GM21381 (cell line): Measurements from ENCODE around the gene TEAD3.
A peak's percentile ranks its signal among the peaks of the same experiment; 100 is the strongest.
"Not testable (repeated sequence)": the region's sequence is repeated elsewhere in the genome, so short reads cannot be mapped to it uniquely, and the experiment has no call there.

Experiments
- ATAC-seq: cut with Tn5 transposase; IDR thresholded peaks from one replicate; pipeline ENCODE4 v1.9.1; 2021; ENCODE audit warnings: mild to moderate bottlenecking, moderate library complexity; ENCODE audit not compliant: unreplicated experiment

Gene TEAD3

DNA sequence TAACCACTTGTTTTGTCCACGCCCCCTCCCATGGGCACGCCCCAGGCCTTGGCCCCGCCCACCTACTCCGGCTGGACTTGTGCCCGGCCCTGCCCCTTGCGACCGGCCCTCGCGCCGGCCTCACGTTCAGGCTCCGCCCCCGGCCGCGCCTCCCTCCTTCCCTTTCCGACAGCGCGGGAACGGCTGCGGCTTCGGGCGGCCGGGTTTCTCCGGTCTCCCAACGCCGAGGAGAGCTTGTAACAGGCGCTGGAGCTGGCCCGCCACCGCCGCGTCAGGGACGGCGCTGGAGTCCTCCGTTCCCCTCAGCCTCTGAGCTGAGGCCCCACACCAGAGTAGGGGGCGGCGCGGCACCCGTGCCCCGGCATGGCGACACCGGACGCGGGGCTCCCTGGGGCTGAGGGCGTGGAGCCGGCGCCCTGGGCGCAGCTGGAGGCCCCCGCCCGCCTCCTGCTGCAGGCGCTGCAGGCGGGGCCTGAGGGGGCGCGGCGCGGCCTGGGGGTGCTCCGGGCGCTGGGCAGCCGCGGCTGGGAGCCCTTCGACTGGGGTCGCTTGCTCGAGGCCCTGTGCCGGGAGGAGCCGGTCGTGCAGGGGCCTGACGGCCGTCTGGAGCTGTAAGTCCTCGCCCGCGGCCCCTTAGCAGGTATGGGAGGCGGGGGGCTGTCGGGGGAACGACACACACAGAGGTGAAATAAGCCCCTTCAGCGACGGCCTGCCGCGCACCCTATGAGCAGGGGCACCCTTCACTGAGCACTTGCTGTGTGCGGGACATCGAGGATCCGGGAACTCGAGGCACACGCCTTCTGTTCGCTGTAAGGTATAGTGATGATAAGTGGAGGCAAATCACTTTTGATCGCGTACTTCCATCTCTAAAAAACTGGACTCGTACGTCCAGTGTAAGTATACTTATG, 44.4 kb downstream of the TEAD3 start, which contains the start of gene FANCE:
TSS of gene FANCE (plus strand) at position 156 of the 908 bp plus-strand sequence. CDS start at position 364, 208 bp downstream.
- ATAC-seq = peak; percentile 95

DNA sequence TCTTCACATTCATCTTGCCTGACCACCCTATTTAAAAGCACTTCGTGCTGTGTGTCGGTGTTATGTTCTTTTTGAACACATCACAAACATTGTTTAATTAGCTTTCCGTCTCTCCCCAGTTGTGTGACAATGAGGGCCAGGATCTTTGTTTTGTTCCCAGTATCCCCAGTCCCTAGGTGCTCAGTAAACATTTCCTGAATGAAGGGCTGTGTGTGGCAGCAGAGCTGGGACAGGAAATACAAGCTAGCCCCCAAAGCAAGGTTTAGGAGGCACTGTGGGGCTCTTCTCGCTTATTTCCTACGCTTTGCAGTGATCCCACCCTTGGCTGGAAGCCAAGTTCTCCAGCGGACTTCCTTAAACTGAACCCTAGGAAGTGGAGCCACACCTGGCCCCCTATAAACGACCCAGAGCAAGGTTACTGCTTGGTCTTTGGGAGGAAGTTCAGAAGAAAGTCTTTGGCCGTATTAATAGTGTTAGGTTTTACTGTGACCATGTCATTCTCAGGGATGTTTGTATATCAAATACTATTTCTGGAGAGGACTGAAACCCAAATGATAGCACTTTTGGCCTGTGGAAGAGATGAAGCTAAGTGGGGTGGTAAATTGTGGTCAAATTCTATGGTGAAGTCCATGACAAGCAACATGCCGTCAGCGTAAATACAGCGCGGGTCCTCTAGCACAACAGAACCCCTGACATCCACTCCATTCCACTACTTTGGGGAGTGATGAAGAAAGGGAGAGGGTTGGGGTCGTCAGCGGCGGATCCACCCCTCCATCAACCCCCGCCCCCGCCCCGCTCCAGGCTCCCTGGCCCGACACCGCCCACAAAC, 45.3 kb downstream of the TEAD3 start:
- ATAC-seq = no peak

DNA sequence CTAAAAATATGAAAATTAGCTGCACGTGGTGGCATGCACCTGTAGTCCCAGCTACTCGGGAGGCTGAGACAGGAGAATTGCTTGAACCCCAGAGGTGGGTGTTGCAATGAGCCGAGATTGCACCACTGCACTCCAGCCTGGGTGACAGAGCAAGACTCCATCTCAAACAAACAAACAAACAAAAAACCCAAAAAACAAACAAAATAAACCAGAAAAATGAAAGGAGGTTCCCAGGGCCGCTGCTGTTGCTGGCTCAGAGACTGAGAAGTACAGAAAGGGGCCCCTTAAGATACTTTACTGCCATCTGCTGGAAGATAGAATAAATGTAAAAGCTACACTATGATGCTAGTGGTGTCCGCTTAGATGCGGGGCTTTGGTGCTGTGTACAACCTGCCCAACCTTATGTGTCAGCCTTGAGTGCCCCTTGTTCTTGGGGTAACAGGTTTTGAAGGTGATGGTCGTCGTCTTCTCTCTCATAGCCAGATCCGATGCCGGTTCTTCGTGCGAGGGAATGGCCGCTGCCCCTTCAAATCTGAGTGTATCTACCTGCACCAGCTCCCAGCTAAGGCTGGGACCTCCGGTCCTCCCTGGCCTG, 47.5 kb downstream of the TEAD3 start:
- ATAC-seq = no peak

DNA sequence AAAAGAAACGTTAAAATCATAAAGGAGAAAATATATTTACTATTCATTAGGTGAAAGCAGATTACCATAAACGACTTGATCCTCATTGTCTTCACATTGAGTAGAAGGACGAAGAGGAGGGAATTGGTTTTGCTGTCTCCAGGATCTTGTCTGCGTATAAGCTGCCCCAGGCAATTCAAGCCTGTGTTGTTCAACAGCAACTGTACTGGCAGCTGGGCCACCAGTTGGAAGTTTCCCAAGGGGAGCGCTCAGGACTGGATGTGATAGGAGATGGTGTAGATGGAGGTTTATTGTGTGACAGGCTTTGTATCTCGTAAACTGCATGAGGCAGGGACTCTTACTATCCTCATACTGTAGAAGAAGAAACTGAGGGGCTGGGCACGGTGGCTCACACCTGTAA, 48.7 kb downstream of the TEAD3 start:
- ATAC-seq = no peak

DNA sequence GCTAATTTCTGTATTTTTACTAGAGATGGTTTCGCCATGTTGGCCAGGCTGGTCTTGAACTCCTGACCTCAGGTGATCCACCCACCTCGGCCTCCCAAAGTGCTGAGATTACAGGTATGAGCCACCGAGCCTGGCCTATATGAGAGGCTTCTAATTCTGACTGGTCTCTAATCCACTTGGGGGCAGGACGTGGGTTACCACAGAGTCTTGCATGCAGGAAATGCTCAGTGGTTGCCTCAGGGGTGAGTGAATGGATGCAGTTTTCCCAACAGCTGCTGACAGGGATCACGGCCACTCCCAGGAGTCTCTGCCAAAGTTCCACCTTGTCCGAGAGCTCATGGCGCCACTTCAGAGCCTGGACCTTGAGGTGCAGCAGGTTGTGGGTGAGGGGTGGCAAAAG, 51.2 kb downstream of the TEAD3 start:
- no peak for ATAC-seq

DNA sequence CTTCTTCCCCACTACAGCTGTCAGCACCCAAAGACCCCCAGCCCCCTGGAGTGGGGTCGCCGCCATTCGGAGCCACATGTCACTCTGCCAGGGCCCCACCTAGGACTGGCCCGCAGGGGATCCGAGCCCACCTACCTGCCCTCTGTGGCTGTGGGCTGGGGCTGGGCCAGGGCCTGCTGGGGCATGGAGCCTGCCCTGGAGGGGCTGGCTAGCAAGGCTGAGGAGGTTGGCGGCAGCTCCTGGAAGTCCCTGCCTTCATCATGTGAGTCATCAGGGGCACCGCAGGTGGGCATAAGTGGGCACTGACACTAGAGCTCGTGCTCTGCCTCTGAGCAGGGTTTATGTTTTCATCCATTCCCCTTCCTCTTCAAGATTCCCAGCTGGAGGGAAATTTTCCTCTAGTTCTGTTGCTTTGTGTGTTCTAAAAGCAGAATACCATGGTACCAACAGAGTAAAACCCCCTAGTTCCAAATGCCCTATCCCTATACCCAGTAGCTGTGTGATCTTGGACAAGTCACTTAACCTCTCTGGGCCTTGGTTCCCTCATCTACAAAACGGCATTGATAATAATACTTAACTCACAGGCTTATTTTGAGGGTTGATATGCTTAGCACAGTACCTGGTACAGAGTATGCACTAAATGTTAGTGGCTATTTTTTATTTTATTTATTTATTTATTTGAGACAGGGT, 53.4 kb downstream of the TEAD3 start:
- ATAC-seq = no peak

DNA sequence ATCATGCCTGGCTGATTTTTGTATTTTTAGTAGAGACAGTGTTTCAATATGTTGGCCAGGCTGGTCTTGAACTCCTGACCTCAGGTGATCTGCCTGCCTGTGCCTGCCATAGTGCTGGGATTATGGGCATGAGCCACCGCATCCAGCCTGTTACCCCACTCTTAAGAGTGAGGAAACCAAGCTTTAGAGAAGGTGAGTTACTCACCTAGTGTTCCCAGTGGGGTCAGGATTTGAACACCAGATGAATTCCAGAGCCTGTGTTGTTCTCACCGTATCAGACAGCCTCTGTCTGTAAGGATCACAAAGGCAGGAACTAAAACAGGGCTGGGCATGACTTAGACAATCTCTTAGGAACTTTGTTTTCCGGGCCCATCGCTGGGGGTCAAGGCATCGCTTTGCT, 54.2 kb downstream of the TEAD3 start:
- ATAC-seq = no peak

DNA sequence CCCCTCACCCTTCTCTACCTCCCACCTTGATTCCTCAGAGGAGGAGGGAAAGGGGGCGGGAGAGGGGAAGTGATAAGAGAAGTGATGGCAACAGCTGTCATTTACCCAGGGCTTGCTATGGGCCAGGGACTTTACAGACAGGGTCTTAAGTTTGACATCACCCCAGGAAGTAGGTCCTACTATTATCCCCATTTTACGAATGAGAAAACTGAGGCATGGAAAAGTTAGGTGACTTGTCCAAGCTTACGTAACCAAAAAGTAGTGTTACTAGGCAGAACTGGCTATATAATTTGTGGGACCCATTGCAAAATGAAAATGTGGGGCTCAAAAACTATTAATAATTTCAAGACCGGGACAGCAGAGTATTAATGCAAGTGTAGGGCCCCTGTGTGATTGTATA, 55.2 kb downstream of the TEAD3 start:
- no peak for ATAC-seq

DNA sequence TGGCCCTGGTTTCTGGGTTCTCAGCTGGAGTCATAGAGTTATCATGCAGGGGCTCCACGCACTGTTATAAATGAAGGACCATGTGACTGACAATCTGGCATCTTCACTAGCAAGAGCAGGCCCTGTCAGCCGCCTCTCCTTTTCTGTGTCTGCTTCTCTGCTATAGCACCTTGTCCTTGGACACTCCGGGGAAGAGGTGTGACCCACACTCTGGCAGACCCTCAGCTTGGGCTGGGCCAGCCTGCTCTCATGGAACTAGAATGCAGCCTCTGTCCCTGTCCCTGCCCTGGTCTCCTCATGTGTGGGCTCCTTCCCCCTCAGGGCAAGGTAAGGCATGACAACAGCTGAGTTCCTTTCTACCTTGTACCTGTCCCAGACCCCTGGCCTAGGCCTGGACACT, 55.7 kb downstream of the TEAD3 start:
- ATAC-seq = no peak

DNA sequence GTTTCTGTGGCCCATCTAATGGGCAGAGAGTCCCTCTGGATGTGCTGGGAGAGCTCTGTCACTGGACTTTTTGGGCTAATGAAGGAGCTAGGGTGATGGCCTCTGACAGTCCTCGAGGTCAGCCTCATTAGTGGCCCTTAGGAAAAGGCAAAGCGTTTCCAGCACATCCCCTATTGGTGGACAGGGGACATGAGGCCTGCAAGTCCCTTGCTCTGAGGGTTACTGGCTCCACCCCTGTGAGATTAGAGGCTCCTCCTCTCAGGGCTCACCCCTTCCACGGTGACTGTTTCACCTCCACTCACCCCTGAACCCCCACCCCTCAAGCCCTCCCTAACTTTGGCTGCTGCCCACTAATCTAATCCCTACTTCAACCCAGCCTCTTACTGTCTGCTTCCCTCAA, 57.6 kb downstream of the TEAD3 start:
- ATAC-seq = no peak

DNA sequence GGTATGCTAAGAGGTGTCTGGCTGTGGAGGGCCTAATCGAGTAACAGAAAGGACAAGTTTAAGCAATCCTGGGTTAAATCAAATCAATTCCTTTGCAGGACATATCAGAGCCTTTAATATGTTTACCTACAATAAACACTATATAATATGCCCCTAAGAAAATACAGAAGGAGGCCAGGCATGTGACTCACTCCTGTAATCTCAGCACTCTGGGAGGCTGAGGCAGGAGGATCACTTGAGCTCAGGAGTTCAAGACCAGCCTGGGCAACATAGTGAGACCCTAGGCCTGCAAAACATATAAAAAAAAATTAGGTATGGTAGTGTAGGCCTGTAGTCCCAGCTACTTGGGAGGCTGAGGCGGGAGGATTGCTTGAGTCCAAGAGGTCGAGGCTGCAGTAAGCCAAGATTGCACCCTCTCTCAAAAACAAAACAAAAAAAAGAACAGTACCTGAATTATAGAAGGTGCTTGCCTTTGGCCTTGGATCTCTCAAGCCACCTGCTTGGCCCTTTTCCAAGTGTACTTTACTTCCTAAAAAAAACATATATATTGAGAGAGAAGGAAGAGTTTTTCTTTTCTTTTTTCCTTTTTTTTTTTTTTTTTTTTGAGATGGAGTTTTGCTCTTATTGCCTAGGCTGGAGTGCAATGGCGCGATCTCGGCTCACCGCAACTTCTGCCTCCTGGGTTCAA, 58.4 kb downstream of the TEAD3 start:
- ATAC-seq = not testable (repeated sequence)

DNA sequence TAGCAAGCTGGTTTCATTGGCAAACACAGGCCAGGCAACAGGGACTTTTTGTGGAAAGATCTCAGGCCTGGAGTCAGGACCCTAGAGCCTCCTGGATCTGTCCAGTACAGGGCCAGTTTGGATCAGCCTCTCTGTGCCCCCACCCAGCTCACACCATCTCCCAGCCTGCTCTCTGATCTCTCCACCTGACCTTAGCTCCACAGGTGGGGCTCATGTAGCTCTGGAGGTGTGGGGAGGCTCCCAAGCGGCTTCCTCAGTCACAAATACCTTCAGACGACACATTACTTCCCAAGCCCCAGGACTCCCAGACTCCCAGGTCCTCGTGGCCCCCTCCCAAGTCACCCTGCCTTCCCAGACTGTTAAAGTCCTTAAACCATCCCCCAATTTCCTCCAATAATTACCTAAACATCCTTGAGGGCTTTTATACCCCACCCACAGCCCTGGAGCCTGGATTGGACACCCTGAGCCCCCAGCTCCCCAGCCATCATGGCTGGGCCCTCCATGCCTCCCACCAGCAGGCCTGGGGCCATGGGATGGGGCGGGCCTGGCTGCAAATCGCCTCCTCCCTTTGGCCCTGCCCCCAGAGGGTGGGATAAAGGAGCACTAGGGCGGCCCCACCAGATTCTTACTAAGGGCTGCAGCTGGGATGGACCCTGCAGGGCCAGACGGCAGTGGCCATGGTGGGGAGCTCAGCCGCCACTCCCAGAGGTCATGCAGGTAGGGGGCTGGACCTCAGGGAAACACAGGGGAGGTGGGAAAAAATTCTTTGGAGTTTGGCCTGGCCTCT, 60.6 kb downstream of the TEAD3 start:
- no peak for ATAC-seq

DNA sequence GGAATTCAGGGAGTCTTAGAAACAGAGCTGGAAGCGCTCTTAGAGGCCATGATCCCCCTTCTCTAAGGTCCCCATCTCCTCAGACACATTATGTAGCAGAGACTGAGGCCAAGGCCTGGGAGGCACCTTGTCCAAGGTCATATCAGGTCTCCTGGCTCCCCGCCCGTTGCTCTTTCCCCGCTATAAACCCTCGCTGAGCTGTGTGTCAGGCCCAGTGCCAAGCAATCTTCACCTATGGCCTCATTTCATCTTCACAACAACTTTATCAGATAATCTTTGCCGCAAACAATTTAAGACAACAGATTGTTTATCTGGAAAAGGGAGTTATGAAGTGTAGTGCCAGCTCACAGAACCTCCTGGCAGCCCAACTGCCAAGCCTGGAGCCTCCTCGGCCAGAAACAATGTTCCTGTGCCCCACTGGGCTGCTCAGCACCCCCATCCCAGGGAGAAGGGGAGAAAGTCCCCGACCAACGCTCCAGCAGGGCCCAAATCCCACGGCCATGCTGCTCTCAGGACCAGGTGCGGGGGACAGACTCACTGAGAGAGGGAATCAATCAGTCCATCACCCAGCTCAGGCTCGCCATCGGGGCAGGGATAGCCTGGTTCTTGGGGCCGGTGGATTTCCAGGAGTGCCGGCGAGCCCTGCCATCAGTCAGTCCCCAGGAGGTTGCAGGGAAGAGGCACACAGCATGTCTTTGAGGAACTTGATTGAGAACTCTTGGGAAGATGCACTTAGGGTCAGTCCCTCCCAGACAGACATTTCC, 61.6 kb downstream of the TEAD3 start:
- ATAC-seq = no peak

DNA sequence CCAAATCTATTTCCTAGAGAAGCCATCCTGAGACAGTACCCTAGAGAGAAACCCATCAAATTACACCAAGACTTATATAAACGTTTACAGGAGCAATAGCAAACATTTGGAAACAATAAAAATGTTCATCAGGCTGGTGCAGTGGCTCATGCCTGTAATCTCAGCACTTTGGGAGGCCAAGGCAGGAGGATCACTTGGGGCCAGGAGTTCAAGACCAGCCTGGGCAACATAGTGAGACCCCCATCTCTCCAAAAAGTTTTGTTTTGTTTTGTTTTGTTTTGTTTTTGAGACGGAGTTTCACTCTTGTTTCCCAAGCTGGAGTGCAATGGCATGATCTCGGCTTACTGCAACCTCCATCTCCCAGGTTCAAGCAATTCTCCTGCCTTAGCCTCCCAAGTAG, 64.2 kb downstream of the TEAD3 start:
- not testable (repeated sequence) for ATAC-seq

DNA sequence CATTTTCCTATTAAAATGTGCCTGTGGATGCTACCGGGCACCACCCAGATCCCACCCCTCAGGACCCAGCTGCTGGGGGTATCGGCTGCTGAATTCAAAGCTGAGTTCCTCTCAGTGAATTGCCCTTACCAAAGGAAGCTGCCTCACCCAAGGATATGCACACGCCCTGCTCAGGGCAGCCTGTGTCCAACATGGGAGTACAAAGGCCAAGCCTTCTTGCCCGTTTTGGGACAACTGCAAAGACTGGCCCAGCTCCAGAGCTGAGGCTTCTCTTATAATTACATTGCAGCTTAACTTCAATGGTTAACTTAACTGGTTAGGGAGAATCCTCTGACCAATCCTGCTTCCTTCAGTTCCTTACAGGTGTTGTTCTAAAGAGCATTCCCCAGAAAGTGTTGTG, 64.6 kb downstream of the TEAD3 start:
- no peak for ATAC-seq

DNA sequence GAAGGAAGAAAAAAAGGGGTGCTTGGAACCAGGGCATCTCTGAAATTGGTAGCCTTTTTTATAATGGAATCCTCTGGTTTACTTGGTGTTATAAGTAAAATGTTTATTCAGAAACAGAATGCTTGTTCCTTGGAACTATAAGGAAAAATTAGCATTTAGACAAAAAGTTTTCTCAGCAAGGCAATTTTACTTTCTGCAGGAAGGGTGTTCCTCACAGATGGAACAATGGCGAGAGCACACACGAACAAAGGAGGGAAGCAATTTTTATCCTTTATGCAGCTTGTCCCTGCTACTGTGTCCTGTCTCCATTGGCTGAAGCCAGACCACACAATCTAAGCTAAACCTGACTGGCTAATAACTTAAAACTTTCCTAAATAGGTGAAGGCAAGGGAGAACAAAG, 67.4 kb downstream of the TEAD3 start:
- no peak for ATAC-seq

DNA sequence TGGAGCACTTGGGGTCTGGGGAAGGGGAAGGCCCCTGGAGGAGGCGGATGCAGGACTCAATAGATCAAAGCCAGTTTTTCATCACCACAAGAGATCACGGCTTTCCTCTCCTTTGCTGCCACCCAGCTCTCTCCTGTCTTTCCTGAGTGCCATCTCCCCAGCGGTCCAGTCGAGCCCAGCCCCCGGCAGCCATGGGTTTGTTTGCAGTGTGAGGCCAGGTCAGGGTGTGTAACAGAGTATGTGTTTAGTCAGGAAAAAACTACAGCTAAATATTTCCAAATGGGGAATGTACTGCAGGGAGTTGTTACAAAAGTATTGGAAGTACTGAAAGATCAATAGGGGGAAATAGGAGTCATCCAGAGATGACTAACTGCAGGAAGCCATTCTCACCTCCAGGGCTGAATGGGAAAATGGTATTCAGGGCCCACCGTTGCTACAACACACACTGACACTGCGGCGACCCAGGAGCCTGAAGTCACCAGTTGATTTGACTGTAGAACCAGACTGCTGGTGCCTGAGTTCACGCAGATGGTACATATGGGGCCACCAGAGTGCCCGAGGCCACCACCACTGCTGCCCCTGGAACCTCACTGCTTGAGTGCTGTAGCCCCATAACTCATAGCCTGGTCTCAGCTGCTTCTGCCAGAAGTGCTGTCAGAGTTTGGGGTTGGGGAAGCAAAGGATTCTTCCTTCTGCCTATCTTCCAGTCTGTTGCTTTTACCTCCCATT, 68.3 kb downstream of the TEAD3 start:
- ATAC-seq = no peak

DNA sequence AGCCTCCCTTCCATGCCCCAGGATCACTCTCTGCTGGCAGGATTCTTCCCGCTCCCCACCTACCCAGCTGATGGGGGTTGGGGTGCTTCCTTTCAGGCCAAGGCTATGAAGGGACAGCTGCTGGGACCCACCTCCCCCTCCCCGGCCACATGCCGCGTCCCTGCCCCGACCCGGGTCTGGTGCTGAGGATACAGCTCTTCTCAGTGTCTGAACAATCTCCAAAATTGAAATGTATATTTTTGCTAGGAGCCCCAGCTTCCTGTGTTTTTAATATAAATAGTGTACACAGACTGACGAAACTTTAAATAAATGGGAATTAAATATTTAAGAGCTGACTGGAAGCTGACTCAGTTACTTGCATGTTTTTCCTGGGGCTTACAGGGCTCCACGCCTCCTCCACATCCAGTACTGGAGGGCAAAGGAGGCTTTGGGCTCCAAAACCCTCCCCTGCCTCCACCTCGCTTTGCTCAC, 69.0 kb downstream of the TEAD3 start:
- ATAC-seq = no peak
